ENCODE measurements around the gene SIRPD.
A peak's percentile ranks its signal among the peaks of the same experiment; 100 is the strongest.

The SIRPD gene

DNA sequence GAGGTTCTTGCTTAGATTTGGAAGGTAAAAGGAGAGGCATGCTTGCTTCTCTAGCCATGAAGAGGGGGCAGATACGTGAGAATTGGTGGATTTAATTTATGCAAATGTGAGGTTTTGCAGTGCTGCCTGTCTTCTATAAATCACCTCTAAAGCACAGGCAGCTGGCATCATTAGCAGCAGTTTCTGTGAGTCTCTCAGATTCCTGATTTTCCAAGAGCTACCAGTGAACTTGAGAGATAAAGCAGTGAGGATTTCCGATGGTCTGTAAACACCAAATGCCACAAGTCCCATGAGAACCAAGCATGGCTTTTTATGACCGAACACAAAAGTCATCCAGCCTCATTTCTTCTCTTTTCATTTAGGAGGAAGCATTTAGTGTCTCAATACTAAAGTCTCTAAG is 63.1 kb downstream of the SIRPD start:
- no peak for DNase-seq (ENCODE audit: low spot score)

DNA sequence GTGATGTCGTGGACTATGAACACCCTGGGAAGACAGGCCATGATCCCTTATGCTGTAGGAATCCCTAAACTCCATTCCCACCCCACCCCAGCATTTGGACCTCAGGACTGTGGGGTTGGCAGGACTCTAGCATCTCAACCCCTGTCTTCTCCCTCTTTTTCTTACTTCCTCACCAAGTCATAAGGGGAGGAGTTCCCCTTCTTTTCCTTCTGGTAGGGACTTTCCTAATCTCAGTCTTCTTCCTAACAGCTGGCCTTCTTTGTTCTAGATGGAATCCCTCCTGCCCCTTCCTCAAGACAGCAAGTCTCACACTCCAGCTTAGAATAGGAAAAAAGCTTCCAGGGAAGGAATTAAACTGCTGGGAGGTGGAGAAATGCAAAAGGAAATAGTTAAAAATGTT is 64.0 kb downstream of the SIRPD start:
- no peak for DNase-seq (ENCODE audit: low spot score)

- no peak for DNase-seq (ENCODE audit: low spot score)
Measured at GRCh38 chr20:1491860-1492642, 65.5 kb downstream of the SIRPD start.

GRCh38 chr20:1491281-1491840 is 66.1 kb downstream of the SIRPD start, which contains the start of gene SIRPB2:
SIRPB2 (minus strand) TSS chr20:1491420; CDS start chr20:1491359, 61 bp downstream.
- DNase-seq (ENCODE audit: low spot score) = no peak

GRCh38 chr20:1490643-1491195 is 66.8 kb downstream of the SIRPD start:
- DNase-seq (ENCODE audit: low spot score) = no peak

DNA sequence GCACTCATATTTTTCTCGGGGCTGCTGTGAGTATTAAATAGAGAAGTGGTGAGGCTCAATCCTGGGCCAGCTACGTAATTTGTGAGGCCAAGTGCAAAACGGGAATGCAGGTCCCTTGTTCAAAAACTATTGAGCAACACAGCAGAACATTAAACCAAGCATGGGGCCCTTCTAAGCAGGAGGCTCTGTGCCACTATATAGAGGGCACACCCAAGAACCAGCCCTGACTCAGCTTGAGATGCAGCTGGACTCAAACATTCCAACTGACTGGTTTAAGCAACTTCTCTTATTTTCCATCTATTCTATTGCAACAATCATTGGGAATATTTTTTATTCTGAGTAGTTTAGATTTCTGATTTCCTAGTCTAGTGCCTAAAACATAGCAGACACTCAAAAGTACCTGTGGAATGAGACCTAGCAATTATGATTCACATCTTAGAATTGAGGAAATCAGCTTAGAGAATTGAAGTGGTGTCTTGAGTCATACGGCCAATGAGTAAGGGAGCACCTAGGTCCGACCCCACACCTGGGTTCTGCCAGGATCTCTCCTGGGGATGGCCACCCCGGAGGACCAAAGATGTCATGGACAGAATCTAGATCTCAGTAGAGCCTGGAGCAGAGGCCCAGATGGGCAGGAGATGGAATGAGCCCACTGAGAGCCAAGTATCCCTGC is 67.6 kb downstream of the SIRPD start:
- DNase-seq (ENCODE audit: low spot score) = peak; percentile 94

DNA sequence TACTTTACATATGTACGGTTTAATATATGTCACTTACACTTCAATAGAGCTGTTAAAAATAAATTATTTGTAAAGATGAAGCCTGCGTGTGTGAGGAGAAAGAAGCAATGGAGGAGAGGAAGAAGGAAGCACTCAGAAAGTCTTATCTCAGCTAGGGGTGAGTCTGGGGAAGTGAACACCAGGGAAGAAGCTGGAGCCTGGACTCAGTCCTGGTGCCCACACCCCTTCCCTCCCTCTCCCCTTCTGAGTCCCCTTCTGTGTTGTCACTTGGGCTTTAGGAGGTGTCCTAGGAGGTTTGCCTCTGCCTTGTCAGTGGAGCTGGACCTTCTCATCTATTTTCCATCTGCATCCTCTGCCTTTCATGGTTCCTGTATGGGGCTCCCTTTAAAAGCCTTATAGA is 68.2 kb downstream of the SIRPD start:
- DNase-seq (ENCODE audit: low spot score) = no peak

DNA sequence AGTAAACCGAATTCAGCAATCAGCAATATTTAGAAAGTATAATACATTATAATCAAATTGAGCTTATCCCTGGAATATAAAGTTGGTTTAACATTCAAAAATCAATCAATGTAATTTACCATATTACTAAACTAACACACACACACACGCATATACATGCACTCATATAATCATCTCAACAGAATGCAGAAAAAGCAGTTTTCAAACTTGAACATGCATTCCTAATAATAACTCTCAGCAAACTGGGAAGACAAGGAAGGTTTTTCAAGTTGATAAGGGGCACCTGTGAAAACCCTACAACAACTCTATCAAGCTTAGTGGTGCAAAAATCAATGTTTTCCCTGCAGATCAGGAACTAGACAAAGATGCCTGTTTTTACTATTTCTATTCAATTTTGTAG is 70.9 kb downstream of the SIRPD start:
- no peak for DNase-seq (ENCODE audit: low spot score)

- no peak for DNase-seq (ENCODE audit: low spot score)
Measured at GRCh38 chr20:1484438-1485116, 72.9 kb downstream of the SIRPD start.

Data from kidney tubule cell (primary cell).